DMS79 (cell line): ENCODE data around the gene MFSD2A.
"Not testable (repeated sequence)": the region's sequence is repeated elsewhere in the genome, so short reads cannot be mapped to it uniquely, and the experiment has no call there.

Experiments
- DNase-seq: peaks from one replicate; lab custom pipeline; 2025; lab: John Stamatoyannopoulos, UW

MFSD2A gene

DNA sequence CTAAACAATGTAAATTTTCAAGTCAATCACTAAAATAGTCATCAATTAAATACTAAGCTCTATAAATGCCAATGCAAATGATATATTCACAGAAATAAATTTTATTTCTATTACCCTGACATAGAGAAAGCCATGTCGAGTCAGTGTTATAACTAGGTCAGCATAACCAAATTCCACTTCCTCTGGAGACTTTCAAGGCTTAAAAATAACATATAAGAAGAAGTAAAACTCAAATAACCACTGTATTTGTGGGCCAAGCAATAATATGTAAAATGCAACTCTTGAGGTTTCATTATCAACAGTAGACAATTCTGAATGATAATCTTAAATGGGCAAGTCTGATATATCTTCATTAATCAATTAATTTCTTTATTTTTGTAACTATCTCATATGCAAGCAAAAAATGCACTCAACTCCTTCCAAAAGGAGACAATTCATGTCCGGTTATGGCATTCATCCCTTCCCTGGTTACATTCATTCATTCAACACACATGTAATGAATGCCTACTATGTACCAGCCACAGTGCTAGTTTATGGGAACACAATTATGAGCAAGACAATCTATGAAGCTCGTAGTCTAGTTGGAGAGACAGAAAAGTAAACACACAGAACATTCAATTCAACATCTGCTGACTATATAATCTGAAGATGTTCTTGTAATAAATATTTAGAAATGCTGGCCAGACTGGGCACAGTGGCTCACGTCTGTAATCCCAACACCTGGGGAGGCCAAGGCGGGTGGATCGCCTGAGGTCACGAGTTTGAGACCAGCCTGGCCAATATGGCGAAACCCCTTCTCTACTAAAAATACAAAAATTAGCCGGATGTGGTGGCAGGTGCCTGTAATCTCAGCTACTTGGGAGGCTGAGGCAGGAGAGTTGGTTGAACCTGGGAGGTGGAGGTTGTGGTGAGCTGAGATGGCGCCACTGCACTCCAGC, 48.5 kb downstream of the MFSD2A start:
- no peak for DNase-seq

DNA sequence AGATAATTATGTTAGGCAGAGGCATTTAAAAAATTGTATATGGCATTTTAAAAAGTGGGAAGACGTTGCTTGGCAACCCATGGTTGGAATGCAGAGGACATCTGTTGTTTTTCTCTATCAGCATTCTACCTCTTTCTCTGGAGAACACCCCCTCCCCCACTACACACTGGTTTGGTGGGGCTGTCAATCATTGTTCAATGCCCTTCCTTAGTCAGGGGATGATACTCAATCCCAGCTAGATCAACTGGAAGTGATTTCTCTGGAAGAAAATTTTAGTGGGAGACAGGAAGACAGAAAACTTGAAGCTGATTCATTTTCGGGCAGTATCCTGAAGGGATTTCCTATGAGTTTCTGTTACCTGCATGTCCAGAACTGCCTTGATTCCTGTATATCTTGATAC, 49.9 kb downstream of the MFSD2A start:
- no peak for DNase-seq

DNA sequence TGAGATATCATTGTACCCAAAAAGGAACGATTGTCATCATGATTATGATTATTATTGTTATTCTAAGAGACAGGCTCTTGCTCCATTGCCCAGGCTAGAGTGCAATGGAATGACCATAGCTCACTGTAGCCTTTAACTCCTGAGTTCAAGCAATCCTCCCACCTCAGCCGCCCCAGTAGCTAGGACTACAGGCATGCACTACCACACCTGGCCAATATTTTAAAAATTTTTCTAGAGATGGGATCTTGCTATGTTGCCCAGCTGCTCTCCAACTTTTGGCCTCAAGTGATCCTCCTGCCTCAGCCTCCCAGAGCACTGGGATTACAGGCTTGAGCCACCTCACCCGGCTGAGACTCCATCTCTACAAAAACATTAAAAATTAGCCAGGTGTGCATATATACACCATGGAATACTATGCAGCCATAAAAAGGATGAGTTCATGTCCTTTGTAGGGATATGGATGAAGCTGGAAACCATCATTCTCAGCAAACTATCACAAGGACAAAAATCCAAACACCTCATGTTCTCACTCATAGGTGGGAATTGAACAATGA, 52.6 kb downstream of the MFSD2A start:
- not testable (repeated sequence) for DNase-seq

DNA sequence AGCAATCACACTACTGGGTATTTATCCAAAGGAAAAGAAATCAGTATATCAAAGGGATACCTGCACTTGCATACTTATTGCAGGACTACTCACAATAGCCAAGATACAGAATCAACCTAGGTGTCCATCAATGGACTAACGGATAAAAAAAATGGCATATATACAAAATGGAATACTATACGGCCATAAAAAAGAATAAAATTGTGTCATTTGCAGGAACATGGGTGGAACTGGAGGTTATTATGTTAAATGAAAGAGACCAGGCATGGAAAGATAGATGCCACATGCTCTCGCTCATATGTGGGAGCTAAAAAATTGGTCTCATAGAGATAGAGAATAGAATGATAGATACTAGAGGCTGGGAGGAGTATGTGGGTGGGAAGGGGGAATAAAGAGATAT, 56.3 kb downstream of the MFSD2A start:
- no peak for DNase-seq

DNA sequence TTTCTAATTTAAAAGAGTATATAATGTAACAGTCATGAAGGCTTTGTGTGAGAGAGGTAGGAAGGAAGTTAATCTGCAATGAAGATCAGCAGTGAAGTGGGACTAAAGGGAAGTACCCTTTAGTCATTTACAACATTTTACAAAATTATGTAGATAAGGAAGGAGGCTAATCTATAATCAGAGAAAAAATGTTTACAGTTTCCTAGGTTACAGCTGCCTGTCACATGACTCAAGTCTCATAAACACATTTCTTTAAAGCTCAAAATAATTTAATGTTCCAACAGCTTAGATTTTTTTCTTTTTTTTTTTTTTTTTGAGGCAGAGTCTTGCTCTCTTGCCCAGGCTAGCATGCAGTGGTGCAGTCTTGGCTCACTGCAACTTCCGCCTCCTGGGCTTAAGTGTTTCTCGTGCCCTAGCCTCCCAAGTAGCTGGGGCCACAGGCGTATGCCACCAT, 59.3 kb downstream of the MFSD2A start:
- DNase-seq = no peak

DNA sequence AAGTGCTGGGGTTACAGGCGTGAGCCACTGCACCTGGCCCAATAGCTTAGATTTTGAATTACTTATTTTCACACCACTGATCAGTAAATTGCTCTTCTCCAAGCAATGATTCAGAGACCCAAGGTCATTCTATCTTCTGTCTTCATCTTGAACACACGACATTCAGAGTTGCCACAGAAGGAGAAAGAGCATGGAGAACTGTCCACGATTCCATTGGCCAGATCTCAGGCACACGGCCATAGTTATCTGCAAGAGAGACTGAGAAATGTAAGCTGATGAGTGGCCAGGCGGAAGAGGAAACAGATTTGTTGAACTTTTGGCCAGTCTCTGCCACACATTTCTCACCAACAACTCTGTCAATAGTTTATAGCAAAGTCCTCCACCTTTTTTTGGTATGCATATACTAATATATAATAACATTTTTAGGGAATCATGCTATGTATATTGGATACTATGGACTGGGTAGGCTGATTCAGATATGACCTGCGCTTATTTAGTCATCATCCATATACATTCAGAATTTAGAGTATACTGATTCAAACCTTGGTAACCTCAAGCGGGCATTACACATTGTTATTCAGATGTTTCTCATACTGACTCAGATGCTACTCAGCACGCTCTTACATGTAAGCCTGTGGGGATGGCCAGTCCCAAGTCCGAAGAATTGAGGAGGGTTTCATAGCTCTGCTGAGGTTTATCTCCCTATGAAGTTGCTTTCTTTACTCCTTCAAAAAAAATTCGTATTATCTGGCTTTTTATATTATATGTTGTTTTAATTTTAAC, 60.1 kb downstream of the MFSD2A start:
- DNase-seq = no peak

DNA sequence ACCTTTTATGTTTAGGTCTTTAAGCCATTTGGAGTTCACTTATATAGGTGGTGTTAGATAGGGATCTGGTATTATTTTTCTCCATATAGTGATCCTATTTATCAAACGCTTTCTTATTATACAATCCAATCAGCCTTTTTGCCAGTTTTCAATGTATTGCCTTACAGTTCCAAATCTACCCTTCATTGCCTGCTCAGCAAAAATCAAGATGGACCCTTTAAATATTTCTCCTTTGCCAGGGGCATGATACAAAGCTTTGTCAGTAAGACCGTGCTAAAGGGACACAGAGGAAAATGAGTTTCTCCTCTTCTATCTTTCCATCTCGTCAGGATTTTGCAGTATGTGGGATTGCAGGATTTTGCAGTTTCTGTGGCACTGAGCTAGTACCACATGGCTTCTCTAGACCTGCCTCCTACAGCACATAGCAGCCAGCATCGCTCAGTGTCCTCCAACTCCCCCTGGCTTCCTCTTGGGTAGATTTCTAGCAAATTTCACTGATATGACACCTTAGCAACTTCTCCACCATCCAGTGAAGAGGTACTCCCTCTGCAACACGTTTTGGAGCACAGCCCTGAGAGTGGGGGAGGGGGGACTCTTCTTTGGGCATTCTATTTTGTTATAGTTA, 63.1 kb downstream of the MFSD2A start:
- no peak for DNase-seq
